HEK293 (cell line): Measurements from ENCODE around the gene IZUMO1.

Experiments
- CTCF ChIA-PET: fragments of 350-600 bp; formaldehyde crosslinking; extraction: SDS; loops from one replicate; lab custom pipeline; 2021; ENCODE audit warnings: antibody characterized with exemption; lab: Yijun Ruan, JAX
- POLR2A ChIA-PET: fragments of 300-600 bp; formaldehyde crosslinking; extraction: SDS; loops from one replicate; lab custom pipeline; 2020; ENCODE audit warnings: antibody characterized with exemption, inconsistent platforms; lab: Yijun Ruan, JAX
- H3K27ac ChIP-seq: fragments of 200-500 bp; sonication (Bioruptor generic); 2 replicates; pipeline ENCODE4 v1.5.1; 2014; ENCODE audit warnings: low read depth, low read length, control low read depth, inconsistent platforms; ENCODE audit errors: extremely low read depth
- H3K36me3 ChIP-seq, 2 experiments: fragments of 200-500 bp in 1 of 2; sonication (Bioruptor generic) in 1 of 2; 1 replicate in 1 of 2; 2 replicates in 1 of 2; pipeline ENCODE4 v1.5.1; 2014 to 2017; ENCODE audit warnings: inconsistent platforms in 2 of 2, low read length in 2 of 2; ENCODE audit not compliant: control insufficient read depth in 2 of 2, insufficient read depth in 1 of 2
- H3K4me1 ChIP-seq: fragments of 200-500 bp; sonication (Bioruptor generic); 2 replicates; pipeline ENCODE4 v1.5.1; 2014; ENCODE audit warnings: mild to moderate bottlenecking, low read length, inconsistent platforms; ENCODE audit not compliant: control insufficient read depth, insufficient read depth
- H3K4me3 ChIP-seq: 2 replicates; pipeline ENCODE4 v1.5.1; 2011; ENCODE audit warnings: low read depth, mild to moderate bottlenecking, control low read depth, low read length, moderate library complexity
- H3K9me3 ChIP-seq: fragments of 200-500 bp; sonication (Bioruptor generic); 2 replicates; pipeline ENCODE4 v1.5.1; 2014; ENCODE audit warnings: low read depth, low read length, inconsistent platforms; ENCODE audit not compliant: control insufficient read depth, insufficient read depth
- ATF2 ChIP-seq: fragments of 450-650 bp; formaldehyde crosslinking; IDR thresholded peaks from 2 replicates; pipeline ENCODE4 v1.5.1; 2016; ENCODE audit warnings: missing biosample characterization, missing genetic modification characterization, low read depth
- GLI4 ChIP-seq: fragments of 450-650 bp; formaldehyde crosslinking; IDR thresholded peaks from 2 replicates; pipeline ENCODE4 v1.5.1; 2016; ENCODE audit warnings: missing biosample characterization, missing genetic modification characterization
- IKZF3 ChIP-seq: fragments of 450-650 bp; IDR thresholded peaks from 2 replicates; pipeline ENCODE4 v1.5.0; 2018; ENCODE audit warnings: missing biosample characterization, mild to moderate bottlenecking, missing genetic modification characterization, moderate library complexity
- KLF1 ChIP-seq: fragments of 450-650 bp; formaldehyde crosslinking; IDR thresholded peaks from 2 replicates; pipeline ENCODE4 v1.5.1; 2016; ENCODE audit warnings: missing biosample characterization, missing genetic modification characterization
- OVOL3 ChIP-seq: fragments of 450-650 bp; formaldehyde crosslinking; IDR thresholded peaks from 2 replicates; pipeline ENCODE4 v1.5.1; 2016; ENCODE audit warnings: missing biosample characterization, missing genetic modification characterization
- SCRT2 ChIP-seq: fragments of 450-650 bp; formaldehyde crosslinking; IDR thresholded peaks from 2 replicates; pipeline ENCODE4 v1.5.1; 2016; ENCODE audit warnings: missing biosample characterization, missing genetic modification characterization
- SP2 ChIP-seq: fragments of 450-650 bp; formaldehyde crosslinking; IDR thresholded peaks from 2 replicates; pipeline ENCODE4 v1.5.1; 2016; ENCODE audit warnings: missing biosample characterization, missing genetic modification characterization
- ZBTB21 ChIP-seq: fragments of 450-650 bp; formaldehyde crosslinking; IDR thresholded peaks from 2 replicates; pipeline ENCODE4 v1.5.1; 2017; ENCODE audit warnings: missing biosample characterization, missing genetic modification characterization
- ZFP3 ChIP-seq: fragments of 450-650 bp; formaldehyde crosslinking; IDR thresholded peaks from 2 replicates; pipeline ENCODE4 v1.5.1; 2016; ENCODE audit warnings: low read depth, missing biosample characterization, missing genetic modification characterization
- ZNF121 ChIP-seq: fragments of 450-650 bp; formaldehyde crosslinking; IDR thresholded peaks from 2 replicates; pipeline ENCODE4 v1.5.1; 2016; ENCODE audit warnings: missing biosample characterization, missing genetic modification characterization
- ZNF146 ChIP-seq: fragments of 450-650 bp; formaldehyde crosslinking; IDR thresholded peaks from 2 replicates; pipeline ENCODE4 v1.5.1; 2016; ENCODE audit warnings: missing biosample characterization, missing genetic modification characterization
- ZNF214 ChIP-seq: fragments of 450-650 bp; formaldehyde crosslinking; IDR thresholded peaks from 2 replicates; pipeline ENCODE4 v1.5.1; 2017; ENCODE audit warnings: missing biosample characterization, mild to moderate bottlenecking, missing genetic modification characterization, borderline replicate concordance
- ZNF280C ChIP-seq: fragments of 450-650 bp; formaldehyde crosslinking; IDR thresholded peaks from 2 replicates; pipeline ENCODE4 v1.5.1; 2016; ENCODE audit warnings: missing biosample characterization, missing genetic modification characterization
- ZNF529 ChIP-seq: fragments of 450-650 bp; formaldehyde crosslinking; IDR thresholded peaks from 2 replicates; pipeline ENCODE4 v1.5.1; 2017; ENCODE audit warnings: missing genetic modification characterization, missing biosample characterization; ENCODE audit not compliant: insufficient replicate concordance
- ZNF549 ChIP-seq: fragments of 450-650 bp; IDR thresholded peaks from 2 replicates; pipeline ENCODE4 v1.5.1; 2018; ENCODE audit warnings: missing biosample characterization, missing genetic modification characterization, mild to moderate bottlenecking, inconsistent platforms, moderate library complexity
- ZNF600 ChIP-seq: fragments of 450-650 bp; formaldehyde crosslinking; IDR thresholded peaks from 2 replicates; pipeline ENCODE4 v1.5.1; 2016; ENCODE audit warnings: missing biosample characterization, missing genetic modification characterization
- TF ChIP-seq, protein P1 (sequence below): fragments of 450-650 bp; formaldehyde crosslinking; conservative IDR thresholded peaks from 2 replicates; pipeline ENCODE4 v1.5.1; 2016; ENCODE audit warnings: low read depth, missing biosample characterization, missing genetic modification characterization
- TF ChIP-seq, protein P2 (sequence below): fragments of 450-650 bp; formaldehyde crosslinking; IDR thresholded peaks from 2 replicates; pipeline ENCODE4 v1.5.1; 2016; ENCODE audit warnings: missing biosample characterization, missing genetic modification characterization
- TF ChIP-seq, protein P3 (sequence below): fragments of 450-650 bp; formaldehyde crosslinking; IDR thresholded peaks from 2 replicates; pipeline ENCODE4 v1.5.1; 2017; ENCODE audit warnings: missing biosample characterization, missing genetic modification characterization

The IZUMO1 gene

GRCh38 chr19:48728911-48729664 is 17.6 kb downstream of the IZUMO1 start:
- POLR2A ChIA-PET: interaction anchor here (0.7 kb wide), 1 partner anchor 227 kb away, joined by 5 read pairs; no protein-coding TSS in a partner anchor
- no peak overlapping the region for H3K4me3 ChIP-seq

GRCh38 chr19:48726556-48726955 is 20.2 kb downstream of the IZUMO1 start:
- Histone ChIP-seq H3K9me3 (no peaks in the 10 kb centered on the region), H3K27ac (no peak overlapping the region), H3K4me3 (no peak overlapping the region), H3K36me3 (no peaks in the 10 kb centered on the region), H3K4me1 (no peaks in the 10 kb centered on the region; the same call in 1 of the 2 replicates)
- ChIA-PET CTCF (interaction anchor here (3.1 kb wide), 1 partner anchor 50 kb away, joined by 12 read pairs; no protein-coding TSS in a partner anchor), POLR2A (interaction anchor here (1.6 to 4.9 kb wide), 3 partner anchors 10 to 12 kb away, joined by 3 to 35 read pairs (median 5); no protein-coding TSS in a partner anchor)
- TF ChIP-seq SP2 (tag by site-specific recombination): peak; percentile 51; the same call in 1 of the 2 replicates
- TF ChIP-seq, protein P1, sequence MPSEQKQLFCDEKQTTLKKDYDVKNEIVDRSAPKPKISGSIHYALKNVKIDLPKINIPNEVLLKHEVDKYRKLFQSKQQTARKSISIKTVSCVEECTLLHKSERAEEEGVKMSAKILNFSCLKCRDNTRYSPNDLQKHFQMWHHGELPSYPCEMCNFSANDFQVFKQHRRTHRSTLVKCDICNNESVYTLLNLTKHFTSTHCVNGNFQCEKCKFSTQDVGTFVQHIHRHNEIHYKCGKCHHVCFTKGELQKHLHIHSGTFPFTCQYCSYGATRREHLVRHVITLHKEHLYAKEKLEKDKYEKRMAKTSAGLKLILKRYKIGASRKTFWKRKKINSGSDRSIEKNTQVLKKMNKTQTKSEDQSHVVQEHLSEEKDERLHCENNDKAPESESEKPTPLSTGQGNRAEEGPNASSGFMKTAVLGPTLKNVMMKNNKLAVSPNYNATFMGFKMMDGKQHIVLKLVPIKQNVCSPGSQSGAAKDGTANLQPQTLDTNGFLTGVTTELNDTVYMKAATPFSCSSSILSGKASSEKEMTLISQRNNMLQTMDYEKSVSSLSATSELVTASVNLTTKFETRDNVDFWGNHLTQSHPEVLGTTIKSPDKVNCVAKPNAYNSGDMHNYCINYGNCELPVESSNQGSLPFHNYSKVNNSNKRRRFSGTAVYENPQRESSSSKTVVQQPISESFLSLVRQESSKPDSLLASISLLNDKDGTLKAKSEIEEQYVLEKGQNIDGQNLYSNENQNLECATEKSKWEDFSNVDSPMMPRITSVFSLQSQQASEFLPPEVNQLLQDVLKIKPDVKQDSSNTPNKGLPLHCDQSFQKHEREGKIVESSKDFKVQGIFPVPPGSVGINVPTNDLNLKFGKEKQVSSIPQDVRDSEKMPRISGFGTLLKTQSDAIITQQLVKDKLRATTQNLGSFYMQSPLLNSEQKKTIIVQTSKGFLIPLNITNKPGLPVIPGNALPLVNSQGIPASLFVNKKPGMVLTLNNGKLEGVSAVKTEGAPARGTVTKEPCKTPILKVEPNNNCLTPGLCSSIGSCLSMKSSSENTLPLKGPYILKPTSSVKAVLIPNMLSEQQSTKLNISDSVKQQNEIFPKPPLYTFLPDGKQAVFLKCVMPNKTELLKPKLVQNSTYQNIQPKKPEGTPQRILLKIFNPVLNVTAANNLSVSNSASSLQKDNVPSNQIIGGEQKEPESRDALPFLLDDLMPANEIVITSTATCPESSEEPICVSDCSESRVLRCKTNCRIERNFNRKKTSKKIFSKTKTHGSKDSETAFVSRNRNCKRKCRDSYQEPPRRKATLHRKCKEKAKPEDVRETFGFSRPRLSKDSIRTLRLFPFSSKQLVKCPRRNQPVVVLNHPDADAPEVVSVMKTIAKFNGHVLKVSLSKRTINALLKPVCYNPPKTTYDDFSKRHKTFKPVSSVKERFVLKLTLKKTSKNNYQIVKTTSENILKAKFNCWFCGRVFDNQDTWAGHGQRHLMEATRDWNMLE (tag by site-specific recombination): peak; percentile 86
- TF ChIP-seq ZBTB21 (tag by site-specific recombination): peak; percentile 97
- peak; percentile 67 for TF ChIP-seq SCRT2 (tag by site-specific recombination)
- peak; percentile 86 for TF ChIP-seq ATF2 (tag by site-specific recombination)

More at GRCh38 chr19:48728911-48729664, 17.6 kb downstream of the IZUMO1 start:
- Histone ChIP-seq H3K4me1 (no peaks in the 10 kb centered on the region; the same call in 1 of the 2 replicates), H3K36me3 (no peaks in the 10 kb centered on the region), H3K27ac (no peak overlapping the region), H3K9me3 (no peaks in the 10 kb centered on the region)
- CTCF ChIA-PET: no interaction called here
- TF ChIP-seq ZNF549 (tag by site-specific recombination): no peak
- TF ChIP-seq KLF1 (tag by site-specific recombination): no peak
- no peak for TF ChIP-seq ZNF146
- no peak for TF ChIP-seq OVOL3
- no peak for TF ChIP-seq ZFP3 (tag by site-specific recombination)
- TF ChIP-seq ZNF280C (tag by site-specific recombination): no peak
- no peak for TF ChIP-seq ZNF214 (tag by site-specific recombination)
- TF ChIP-seq ATF2 (tag by site-specific recombination): no peak
- TF ChIP-seq GLI4 (tag by site-specific recombination): no peak
- no peak for TF ChIP-seq IKZF3 (tag by site-specific recombination)
- TF ChIP-seq, protein P2, sequence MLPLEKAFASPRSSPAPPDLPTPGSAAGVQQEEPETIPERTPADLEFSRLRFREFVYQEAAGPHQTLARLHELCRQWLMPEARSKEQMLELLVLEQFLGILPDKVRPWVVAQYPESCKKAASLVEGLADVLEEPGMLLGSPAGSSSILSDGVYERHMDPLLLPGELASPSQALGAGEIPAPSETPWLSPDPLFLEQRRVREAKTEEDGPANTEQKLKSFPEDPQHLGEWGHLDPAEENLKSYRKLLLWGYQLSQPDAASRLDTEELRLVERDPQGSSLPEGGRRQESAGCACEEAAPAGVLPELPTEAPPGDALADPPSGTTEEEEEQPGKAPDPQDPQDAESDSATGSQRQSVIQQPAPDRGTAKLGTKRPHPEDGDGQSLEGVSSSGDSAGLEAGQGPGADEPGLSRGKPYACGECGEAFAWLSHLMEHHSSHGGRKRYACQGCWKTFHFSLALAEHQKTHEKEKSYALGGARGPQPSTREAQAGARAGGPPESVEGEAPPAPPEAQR (tag by site-specific recombination): no peak
- TF ChIP-seq, protein P3, sequence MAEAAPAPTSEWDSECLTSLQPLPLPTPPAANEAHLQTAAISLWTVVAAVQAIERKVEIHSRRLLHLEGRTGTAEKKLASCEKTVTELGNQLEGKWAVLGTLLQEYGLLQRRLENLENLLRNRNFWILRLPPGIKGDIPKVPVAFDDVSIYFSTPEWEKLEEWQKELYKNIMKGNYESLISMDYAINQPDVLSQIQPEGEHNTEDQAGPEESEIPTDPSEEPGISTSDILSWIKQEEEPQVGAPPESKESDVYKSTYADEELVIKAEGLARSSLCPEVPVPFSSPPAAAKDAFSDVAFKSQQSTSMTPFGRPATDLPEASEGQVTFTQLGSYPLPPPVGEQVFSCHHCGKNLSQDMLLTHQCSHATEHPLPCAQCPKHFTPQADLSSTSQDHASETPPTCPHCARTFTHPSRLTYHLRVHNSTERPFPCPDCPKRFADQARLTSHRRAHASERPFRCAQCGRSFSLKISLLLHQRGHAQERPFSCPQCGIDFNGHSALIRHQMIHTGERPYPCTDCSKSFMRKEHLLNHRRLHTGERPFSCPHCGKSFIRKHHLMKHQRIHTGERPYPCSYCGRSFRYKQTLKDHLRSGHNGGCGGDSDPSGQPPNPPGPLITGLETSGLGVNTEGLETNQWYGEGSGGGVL (tag by site-specific recombination): no peak
- no peak for TF ChIP-seq ZNF529 (tag by site-specific recombination)
- no peak for TF ChIP-seq ZNF600 (tag by site-specific recombination)
- TF ChIP-seq ZNF121 (tag by site-specific recombination): no peak
